Placental epithelial cell (primary cell): ENCODE data around the gene TES. TPM values are rescaled to one million over a fixed set of nuclear protein-coding genes. Genes with fewer than 3 reads are reported as not detected.

Experiments
- total RNA-seq: library from RNA; depleted of rRNA; stranded (reverse); fragments of >200 nt; gene quantifications from 2 replicates; pipeline ENCODE4 v1.2.3, GENCODE V29; 2012

TES gene, protein sequence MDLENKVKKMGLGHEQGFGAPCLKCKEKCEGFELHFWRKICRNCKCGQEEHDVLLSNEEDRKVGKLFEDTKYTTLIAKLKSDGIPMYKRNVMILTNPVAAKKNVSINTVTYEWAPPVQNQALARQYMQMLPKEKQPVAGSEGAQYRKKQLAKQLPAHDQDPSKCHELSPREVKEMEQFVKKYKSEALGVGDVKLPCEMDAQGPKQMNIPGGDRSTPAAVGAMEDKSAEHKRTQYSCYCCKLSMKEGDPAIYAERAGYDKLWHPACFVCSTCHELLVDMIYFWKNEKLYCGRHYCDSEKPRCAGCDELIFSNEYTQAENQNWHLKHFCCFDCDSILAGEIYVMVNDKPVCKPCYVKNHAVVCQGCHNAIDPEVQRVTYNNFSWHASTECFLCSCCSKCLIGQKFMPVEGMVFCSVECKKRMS
- 1,003 and 1,070 TPM in 2 replicates for total RNA-seq

GRCh38 chr7:116210345-116211005, at the start of gene TES:
TES (plus strand) TSS chr7:116210539; CDS start chr7:116210708, 169 bp downstream.

Other genes starting within 250 kb of the TES start
- gene TFEC, start 179.8 kb upstream of the TES start, total RNA-seq, result 0.39 and 2.7 TPM in 2 replicates